Hematopoietic multipotent progenitor cell (in vitro differentiated cells): ENCODE results near the gene PACRG. TPM values are rescaled to one million over a fixed set of nuclear protein-coding genes. Genes with fewer than 3 reads are reported as not detected.

Source experiments
- DNase-seq, 3 donors: peaks; one replicate each; pipeline ENCODE4 v3.0.0-alpha.2; 2011 to 2015; ENCODE audit warnings: low read depth in 2 of 3, low spot score in 2 of 3
- total RNA-seq: library from RNA; depleted of rRNA; stranded (reverse); fragments of >200 nt; gene quantifications from one replicate; pipeline ENCODE4 v1.2.3, GENCODE V29; 2012

The PACRG gene
- total RNA-seq, 1 donor, result 5.7 TPM

DNA sequence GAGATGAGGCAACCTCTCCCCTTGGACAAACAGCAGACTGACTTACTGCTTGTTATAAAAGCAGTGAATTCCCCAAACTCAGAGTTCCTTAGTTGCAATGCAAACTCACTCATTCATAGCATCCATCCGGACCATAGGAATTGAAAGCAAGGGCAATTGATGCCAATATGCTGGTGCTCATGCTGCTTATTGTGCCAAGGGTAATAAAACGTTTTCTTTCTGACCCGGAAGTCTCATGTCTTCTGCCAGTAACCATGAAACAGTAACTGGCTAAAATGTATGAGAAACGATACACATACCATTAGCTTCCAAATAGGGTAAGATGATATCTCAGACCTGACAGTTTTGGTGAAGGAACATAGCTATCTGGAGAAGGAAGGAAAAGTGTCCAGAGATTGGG lies 18.3 kb upstream of the PACRG start:
- no peak for DNase-seq

DNA sequence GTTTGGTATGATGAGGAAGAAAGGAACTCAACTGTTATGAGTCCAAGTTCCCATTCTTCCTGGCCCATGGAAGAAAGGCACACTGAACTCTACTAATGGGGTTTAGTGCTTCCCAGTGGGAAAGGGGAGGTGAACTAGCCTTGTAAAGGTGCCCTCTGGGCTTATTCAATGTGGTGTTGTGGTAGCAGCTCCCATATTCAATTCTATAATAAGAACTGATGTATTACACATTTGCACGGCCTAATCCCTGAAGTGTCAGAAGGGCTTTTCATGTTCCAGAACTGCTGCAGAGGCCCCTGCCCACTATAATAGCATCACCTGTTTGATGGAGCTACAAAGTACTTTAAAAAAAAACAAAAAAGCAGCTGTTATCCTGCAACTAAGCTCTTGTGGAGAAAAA lies 17.4 kb upstream of the PACRG start:
- no peak for DNase-seq

DNA sequence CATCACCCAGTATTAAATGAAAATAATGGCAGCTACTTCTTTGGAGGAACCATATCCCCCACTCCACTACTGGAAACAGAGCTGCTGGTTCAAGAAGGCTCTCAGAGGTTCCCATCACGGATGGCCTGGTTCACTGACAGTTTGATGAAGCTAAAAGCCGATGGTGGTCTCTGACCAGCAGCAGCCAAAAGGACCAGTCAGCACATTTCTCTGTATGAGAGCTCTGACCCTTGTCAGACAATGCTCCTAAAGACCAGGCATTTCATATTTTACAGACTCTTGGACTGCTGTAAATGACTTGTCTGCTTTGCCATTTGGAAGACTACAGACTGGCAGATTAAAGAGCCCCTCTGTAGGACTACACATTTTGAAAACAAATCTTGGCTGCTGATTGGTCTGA lies 16.8 kb upstream of the PACRG start:
- no peak for DNase-seq

DNA sequence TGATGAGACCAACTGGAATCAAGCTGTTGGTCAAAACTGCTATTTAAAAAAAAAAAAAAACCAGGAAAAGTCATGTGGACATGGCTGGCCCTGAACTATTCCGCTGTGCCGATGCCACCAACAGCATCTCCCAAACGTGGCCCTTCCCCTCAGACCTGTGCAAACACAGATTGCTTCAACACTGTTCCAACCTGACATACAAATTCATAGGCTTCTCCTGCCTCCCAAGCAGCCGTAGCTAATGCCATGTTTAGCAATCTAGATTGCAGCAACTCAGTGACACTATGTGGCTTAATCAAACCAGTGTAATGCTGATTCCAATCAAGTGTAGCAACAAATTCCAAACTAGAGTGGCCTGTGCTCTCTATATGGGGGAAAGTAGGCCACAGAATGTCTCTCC lies 16.4 kb upstream of the PACRG start:
- DNase-seq, result no peak

DNA sequence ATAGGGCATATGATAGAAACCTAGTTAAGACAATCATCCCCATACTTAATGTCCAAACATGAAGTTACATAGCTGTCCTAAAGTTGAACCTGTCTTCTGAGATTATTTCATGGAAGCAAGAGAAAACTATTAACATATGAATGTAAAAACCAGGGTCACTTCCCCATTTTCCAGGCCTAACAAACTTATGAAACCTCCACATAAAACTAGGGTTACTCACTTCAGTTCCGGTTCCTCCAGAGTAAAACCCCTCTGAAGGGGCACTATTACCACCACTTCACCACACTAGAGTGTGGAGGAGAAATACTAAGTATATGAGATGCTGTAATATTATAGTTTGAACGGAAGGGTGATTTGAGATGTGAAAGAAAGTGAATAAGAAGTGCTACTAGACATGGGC lies 15.1 kb upstream of the PACRG start:
- DNase-seq, result no peak

DNA sequence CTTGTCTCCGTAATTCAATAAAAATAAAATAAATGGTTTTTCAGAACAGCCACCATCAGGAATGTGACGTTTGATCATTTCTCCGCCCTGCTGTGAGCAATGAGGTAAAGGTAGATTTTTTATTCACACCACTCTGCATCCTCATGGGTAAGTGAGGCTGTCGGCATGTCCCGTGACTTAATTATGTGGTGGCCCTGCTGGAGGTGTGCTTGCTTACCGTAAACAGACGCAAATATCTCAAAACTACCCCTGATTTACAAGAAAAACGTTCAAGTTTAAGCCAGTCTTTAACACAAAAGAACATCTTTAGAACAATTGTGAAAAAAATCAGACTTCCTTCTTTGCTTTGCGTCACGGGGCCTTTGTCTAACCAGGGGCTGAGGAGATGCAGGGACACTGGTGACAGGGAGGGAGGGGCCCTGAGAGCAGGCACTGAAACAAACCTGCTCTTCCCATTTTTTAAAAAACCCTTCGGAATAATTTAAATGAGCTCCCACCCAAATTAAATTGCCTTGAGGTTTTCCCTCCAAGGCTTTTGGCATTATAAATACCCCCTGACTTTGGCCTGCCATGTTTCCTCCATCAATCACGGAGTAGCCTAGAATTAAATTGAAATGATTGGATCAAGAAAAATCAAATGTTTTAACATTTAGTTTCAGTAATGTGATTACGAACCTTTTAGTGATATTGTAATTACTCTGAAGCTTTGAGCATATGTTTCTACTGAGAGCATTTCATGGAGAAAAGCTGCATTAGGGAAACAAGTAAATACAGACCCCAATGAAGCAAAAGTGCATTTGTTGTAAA lies 13.6 kb upstream of the PACRG start:
- no peak for DNase-seq

DNA sequence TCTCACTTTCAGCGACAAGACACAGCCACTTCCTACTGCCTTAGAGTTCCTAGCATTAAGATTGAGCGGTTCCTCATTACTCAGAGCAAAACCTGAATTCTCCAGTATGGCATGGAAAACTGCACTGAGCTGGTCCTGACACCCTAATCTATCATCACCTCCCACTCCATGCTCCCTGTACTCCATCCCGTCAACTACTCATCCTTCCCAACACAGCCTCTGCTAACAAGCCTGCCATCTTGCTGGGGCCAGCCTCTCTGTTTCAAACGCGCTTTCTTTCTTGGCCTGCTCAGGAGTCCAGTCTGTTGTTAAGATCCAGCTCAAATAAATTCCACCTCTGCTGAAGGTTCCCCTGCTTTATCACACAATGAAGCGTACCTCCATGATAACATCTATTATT lies 12.2 kb upstream of the PACRG start:
- DNase-seq, result no peak

DNA sequence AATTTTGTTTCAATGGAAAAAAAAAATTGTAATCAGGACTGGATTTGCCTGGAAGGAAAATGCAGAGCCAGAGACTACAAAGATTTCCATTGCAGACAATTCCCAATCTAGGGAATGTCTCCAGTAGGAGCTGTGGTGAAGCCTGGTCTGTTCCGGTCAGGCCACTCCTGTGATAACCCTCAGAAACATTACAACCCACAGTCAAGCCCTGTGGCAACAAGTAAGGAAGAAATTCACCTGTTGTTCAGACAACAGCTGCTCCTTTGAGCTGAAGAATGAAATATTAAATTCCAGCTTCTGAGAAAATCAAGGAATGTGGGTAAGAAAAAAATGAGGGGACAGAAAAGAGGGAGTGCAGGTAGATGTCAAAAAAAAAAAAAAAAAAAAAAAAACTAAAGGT lies 8.2 kb upstream of the PACRG start:
- DNase-seq, result no peak

DNA sequence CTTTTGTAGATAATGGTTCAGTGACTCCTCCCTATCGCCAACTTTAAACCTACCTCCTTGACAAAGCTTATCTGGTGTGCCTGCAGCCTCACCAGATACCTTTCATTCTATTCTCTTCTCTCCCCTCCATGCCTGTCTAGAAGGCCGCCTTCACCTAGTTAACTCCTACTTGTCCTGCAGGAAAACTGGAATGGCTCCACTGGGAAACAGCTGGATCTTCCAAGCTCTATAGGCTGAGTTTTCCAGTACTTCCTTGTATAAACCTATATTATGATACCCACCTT lies 6.4 kb upstream of the PACRG start:
- no peak for DNase-seq

DNA sequence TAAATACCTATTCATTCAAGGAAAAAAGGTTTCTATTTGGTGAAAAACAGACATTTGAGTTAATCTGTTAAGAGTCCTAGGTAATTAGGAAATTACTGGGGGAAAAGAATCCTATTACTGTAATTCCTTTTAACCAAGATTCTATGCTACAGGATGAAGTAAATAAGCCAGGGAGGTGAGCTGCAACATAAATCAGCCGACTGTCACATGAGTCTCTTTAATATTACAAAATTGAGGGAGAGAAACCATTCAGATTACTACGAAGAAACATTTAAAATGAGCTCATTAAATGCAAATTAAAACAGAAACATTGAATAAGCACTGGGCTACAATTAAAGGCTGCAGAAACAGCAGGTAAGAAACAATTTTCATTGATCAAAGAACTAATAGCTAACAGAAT lies 5.5 kb upstream of the PACRG start:
- no peak for DNase-seq

DNA sequence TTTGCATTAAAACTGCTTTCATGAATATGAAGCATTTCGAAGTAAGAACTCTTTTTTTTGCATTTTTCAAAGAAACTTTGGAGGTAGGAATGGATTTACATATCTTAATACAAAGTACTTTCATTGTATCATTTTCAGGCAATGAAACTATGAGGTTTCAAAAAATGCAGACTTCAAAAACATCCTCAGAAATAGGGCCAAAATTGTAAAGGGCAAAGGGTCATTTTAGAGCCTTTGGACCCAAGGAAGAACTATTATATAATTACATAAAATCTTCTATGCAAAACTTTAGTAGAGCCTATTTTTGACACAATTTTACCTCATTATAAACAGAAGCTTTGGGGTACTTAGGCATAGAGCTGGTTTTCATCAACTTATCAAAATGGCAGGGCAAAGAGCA lies 5.1 kb upstream of the PACRG start:
- no peak for DNase-seq

DNA sequence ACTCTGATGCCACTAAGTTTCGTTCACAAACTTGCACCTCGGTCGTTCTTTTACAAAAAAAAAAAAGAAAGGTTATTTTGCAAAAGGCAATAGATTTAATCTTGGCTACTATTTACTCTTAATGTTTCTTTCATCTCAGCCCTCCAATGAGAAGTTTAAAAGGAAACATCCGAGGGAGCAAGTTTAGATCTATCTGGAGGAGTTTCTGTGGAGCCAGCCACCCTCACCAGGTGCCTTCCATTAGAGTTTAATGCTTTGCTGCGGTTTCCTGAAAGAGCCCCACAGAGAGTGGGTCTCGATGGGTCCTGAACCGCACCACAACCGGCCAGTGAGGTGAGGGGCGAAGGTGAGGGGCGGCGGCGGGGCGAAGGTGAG lies 840 bp upstream of the PACRG start:
- peak in 2 of 3 donors; percentile 11 to 28 for DNase-seq

DNA sequence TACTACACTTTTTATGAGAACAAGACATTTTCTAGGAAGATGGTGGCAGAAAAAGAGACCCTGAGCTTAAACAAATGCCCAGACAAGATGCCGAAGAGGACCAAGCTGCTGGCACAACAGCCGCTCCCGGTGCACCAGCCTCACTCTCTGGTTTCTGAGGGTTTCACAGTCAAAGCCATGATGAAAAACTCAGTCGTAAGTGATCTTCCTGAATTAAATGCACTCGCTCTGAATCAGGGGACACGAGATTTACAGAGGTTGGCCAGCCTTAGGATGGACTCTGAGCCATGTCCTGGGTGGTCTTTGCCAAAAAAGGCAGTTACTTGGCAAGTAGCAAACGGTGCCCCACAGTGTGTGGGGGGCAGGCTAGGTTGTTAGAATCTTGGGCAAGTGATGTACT lies 423 bp downstream of the PACRG start:
- DNase-seq, result peak in 2 of 3 donors; percentile 7 to 17

DNA sequence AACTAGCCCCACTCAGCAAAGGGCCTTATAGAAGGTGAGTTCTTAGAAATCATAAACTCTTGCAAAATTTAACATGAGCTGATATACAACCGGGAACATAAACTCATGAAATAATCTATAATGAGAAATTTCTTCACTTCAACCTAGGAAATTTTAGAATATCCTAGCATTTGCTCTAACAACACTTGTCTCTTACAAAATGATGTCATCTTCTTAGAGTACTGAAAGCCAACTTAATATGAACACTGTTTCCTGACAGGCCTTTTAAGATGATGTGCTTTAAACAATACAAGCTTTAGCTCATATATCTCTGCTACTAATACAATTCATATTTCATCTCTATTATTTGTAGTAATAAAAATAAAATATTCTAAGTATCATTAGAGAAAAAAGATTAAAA lies 932 bp downstream of the PACRG start:
- no peak for DNase-seq

DNA sequence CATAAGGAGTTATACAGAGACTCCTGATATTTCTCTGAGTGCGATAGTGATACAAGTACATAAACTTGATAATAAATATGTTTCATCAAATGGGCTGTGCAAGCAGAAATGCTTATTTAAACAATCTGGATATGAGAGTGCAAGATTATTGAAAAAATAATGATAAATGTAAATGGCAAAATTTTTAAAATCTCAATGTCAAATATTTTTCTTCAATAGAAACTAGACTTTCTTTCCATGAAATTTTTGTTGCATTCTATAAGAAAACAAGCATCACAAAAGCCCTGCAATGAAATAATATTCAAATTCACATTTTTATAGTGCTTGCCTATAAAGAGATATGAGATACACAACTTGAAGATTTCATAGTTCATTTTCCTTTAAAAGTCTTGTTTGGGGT lies 2.7 kb downstream of the PACRG start:
- DNase-seq, result no peak

DNA sequence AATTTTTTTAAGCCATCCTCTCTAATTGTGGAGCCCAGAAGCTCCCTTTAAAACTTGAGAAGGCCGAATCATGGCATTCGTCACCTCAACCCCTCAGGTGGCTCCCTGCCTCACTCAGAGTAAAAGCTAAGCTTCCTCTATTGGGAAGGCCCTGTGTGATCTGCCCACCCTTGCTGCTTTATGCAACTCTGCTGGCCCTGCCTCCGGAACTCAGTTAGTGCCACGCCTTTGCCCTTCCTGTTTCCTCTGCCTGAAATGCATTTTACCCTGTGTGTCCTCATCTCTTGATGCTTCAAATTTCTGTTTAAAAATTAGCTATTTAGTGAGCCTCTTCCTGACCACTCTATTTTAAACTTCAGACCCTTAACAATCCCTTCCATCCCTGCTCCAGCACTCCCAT lies 5.7 kb downstream of the PACRG start:
- no peak for DNase-seq

DNA sequence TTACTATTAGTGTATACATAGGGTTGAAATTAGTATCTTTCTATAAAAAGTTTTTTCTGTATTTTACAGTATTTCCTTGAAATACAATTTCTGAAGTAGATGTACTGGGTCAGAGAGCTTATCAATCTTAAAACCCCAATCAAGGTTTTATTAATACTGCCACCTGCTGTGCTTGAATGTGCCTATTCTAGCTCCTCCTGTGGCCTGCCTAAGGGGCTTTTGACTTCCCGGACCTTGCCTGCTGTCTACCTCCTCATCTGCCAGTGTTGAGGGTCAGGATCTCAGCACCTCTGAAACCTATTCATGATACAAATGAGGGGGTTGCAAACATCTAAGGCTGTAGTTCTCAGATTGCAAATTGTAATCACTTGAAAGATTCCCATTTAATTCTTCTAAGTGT lies 9.2 kb downstream of the PACRG start:
- DNase-seq, result peak in 1 of 3 donors; percentile 4

DNA sequence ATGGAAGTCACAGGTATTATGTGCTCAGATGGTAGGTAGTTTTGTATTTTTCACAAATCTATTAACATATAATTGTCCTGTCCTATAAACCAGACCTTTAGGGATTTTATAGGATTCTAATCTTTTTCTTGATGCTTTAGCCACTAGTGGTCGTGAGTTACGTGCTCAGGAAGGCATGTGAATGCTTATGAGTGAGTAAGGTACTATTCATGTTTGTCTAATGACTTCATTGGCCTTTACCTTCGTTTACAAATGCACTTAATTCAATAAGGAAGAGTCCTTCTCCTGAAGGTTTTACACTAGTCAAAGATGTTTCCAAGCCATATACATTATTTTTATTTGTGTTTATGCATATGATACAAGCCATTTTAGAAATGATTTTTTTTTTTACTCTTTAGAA lies 23.0 kb downstream of the PACRG start:
- no peak for DNase-seq

DNA sequence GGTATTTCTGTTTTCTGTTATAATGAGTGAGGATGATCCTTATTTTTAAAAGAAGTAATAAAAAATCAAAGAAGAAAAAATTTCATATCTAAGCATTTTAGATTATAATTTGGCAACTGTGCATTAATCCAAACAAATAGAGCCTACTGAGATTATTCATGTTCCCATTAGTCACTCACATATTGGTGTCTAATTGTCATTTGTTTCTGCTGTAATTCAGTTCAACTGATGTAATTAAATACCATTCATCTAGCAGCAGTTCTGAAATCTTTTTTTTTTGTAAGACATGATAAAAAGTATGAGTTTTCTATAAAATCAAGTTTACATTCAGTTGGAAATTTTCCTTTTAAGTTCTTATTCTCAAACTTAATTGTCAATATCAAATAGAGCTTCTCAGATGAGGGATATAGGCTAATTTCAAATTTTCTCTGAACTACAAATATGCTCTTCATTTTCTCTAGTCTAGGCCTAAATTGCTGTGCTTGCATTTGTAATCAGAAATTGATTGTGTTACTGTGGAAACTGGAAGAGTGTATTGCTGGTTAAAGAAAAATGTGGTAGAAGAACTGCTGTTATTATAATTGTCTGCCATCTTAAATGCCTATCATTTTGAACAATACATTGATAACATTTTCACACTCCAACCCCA lies 23.6 kb downstream of the PACRG start:
- DNase-seq, result no peak

DNA sequence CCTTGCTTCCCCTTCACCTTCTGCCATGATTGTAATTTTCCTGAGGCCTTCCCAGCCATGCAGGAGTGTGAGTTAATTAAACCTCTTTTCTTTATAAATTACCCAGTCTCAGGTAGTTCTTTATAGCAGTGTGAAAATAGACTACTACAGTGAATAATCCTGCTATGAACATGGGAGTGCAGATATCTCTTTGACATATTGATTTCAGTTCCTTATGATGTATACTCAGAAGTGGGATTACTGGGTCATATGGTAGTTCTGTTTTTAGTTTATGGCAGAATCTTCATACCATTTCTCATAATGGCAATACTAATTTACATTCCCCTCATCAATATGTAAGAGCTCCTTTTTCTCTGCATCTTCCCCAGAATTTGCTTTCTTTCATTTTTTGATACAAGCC lies 26.0 kb downstream of the PACRG start:
- DNase-seq, result no peak

DNA sequence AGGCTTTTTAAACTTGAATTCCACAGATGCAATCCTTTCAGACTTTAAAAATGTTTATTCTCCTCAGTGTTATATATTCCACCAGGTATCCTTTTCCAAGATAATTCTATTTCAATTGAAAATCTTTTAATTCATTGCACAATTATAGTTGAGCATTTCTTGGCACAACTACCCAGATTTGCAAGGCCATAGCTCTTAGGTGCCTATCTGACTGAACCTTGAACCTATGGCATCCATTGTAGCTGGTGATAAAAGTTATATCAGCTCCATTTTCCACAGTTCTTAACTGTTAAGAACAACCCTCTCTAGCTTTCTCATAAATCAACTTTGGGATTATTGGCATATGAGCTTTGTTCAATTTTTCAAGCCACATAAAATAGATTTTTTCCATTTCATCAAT lies 42.4 kb downstream of the PACRG start:
- DNase-seq, result no peak

DNA sequence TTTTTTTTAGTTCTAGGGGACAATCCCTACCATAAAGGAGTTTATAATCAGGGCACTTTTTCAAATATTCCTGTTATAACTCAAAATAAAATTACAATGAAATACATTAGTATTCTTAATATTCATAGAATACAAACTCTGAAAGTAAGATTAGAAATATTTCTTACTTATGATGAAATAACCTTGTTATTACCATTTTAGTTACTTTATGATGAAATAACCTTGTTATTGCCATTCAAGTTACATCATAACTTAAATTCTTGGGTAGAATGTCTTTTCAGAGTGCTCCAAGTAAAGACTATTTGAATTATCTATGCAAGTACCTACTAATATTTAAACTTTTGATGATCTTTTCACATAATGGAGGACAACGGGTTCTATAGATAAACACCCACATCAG lies 43.2 kb downstream of the PACRG start:
- DNase-seq, result no peak

DNA sequence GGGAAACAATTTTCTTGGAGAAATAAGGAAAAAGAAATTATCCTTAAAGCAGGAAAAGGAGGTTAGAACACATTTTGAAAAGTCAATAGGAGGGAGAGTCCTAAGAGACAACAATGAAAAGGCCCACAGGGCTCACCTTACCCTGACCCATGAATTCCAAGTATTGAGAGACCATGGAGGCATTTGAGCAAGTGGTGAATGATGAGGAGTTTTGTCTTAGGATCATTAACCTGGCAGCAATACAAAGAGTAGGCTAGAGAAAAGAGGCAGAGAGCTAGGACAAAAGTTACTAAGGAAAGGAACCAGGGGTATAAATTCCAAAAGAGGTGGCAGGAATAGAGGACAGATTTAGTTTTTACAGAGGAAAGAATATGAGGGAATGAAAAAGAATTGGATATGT lies 44.7 kb downstream of the PACRG start:
- no peak for DNase-seq
